ENCODE data around the gene RBM20. TPM values are rescaled to one million over a fixed set of nuclear protein-coding genes. Genes with fewer than 3 reads are reported as not detected.

RBM20 gene
- total and polyA plus RNA-seq, 8 donors: under 0.01 to 6.2 (median 0.59) TPM; not detected in 2

DNA sequence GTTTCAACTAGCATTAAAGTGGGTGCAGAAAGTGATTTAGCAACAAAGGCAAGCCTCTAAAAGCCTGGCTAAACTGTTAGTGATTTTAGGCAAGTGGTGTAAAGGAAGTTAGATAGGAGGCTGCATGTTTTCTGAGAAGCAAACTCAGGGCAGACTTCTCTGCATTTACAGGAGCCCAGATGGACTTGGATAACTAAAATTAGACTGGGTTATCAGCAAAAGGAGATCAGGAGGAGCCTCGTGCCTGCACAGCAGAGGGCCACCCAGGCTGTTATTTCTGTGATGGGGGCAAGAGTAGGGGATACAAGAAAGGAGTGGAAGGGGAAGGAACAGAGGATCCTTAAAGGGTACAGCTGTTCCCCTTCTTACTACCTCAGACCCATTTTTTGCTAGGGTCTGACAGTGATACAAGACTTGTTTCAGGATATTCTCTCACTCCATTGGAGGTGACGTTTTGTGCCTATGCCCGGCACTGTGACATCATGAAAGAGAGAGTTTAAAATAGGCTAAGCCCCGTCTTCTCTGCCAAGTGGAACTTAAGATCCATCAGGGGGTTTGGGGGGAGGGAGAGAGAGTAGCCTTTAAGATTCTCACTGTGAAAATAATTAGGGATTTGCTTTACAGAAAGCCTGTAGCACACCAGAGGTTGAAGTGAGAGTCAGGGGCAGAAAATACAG lies 178.0 kb downstream of the RBM20 start:
- Histone ChIP-seq H3K36me3 (no peaks in the 10 kb centered on the region), H3K4me3 (no peak overlapping the region), H3K9me3 (no peaks in the 10 kb centered on the region), H3K27ac (peak overlapping the region; percentile 63 to 86 (median 82)), H3K27me3 (no peaks in the 10 kb centered on the region), H3K4me1 (peaks cover 61 to 97% (median 75%) of the 10 kb centered on the region in 4 donors)
- peak in 1 of 2 donors; percentile 70 for DNase-seq
- intact Hi-C loops (cut with DNase I; ENCODE audit: low total_unique reads): no loop called here
- TF ChIP-seq POLR2AphosphoS5 (IDR thresholded peaks at IDR 0.05) (peak in 1 of 3 donors; percentile 30), CTCF (IDR thresholded peaks at IDR 0.05) (no peak)
- 22 to 58% (median 42%) methylated on average over 4 of the region's 4 CpGs for WGBS, 5 donors

- TF ChIP-seq POLR2A (IDR thresholded peaks at IDR 0.05) (no peak), CTCF (IDR thresholded peaks at IDR 0.05) (no peak), EP300 (IDR thresholded peaks at IDR 0.05) (no peak), POLR2AphosphoS5 (IDR thresholded peaks at IDR 0.05) (no peak)
- H3K27me3 ChIP-seq: no peaks in the 10 kb centered on the region
- peaks cover 61 to 98% (median 70%) of the 10 kb centered on the region in 4 donors for H3K4me1 ChIP-seq
- H3K4me3 ChIP-seq: no peak overlapping the region
- no peaks in the 10 kb centered on the region for H3K9me3 ChIP-seq
- peak overlapping the region; percentile 63 to 86 (median 82) for H3K27ac ChIP-seq
- 51 to 60% (median 59%) methylated on average over 8 of the region's 8 CpGs for WGBS, 5 donors
- peak in 1 of 2 donors; percentile 84 for DNase-seq
- H3K36me3 ChIP-seq: no peaks in the 10 kb centered on the region
- intact Hi-C loops (cut with DNase I; ENCODE audit: low total_unique reads): no loop called here
These were observed 178.7 kb downstream of the RBM20 start for GRCh38 chr10:110822712-110823311.

GRCh38 chr10:110824152-110824441 lies 180.0 kb downstream of the RBM20 start:
- Histone ChIP-seq H3K4me1 (peaks cover 54 to 96% (median 66%) of the 10 kb centered on the region in 4 donors), H3K36me3 (no peaks in the 10 kb centered on the region), H3K4me3 (no peak overlapping the region), H3K27ac (peak overlapping the region in 4 of 5 donors; percentile 5 to 86 (median 46)), H3K9me3 (no peaks in the 10 kb centered on the region), H3K27me3 (no peaks in the 10 kb centered on the region)
- DNase-seq: no peak
- WGBS, 5 donors: 21 to 52% (median 42%) methylated on average over 1 of the region's 1 CpG
- intact Hi-C loops (cut with DNase I; ENCODE audit: low total_unique reads): no loop called here
- TF ChIP-seq EP300 (IDR thresholded peaks at IDR 0.05) (no peak), CTCF (IDR thresholded peaks at IDR 0.05) (no peak), POLR2A (IDR thresholded peaks at IDR 0.05) (no peak), POLR2AphosphoS5 (IDR thresholded peaks at IDR 0.05) (no peak)

DNA sequence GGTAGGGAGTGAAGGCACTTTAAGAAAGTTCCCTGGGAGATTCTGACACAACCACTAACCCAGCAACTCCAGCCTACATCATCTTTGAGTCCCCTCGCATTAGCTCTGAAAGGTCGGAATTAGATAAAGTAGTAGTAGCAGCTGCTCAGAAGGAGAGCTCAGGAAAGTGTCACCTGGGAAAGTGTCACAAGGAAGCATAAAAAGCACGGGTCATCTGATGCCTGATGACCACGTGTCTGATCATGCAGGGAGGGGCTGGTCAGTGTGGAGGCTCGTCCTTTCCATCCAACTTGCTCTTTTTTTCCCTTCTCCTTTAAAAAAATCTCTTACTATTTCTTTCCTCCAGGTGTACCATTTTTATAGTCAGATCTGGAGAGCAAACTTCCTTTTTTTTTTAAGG lies 180.5 kb downstream of the RBM20 start:
- Histone ChIP-seq H3K27me3 (no peaks in the 10 kb centered on the region), H3K9me3 (no peaks in the 10 kb centered on the region), H3K4me1 (peaks cover 48 to 96% (median 63%) of the 10 kb centered on the region in 4 donors), H3K27ac (peak overlapping the region in 3 of 5 donors; percentile 2 to 84 (median 5)), H3K4me3 (no peak overlapping the region), H3K36me3 (no peaks in the 10 kb centered on the region)
- TF ChIP-seq EP300 (IDR thresholded peaks at IDR 0.05) (no peak), POLR2A (IDR thresholded peaks at IDR 0.05) (no peak), CTCF (IDR thresholded peaks at IDR 0.05) (no peak), POLR2AphosphoS5 (IDR thresholded peaks at IDR 0.05) (no peak)
- DNase-seq: no peak
- 65 to 75% (median 68%) methylated on average over 5 of the region's 5 CpGs for WGBS, 5 donors
- intact Hi-C loops (cut with DNase I; ENCODE audit: low total_unique reads): no loop called here

Data from stomach (tissue), 9 donors.